Gastroesophageal sphincter (tissue), 3 donors: ENCODE results near the gene IRS2.

Source experiments
- CTCF ChIP-seq, 4 experiments: fragments of 200-600 bp in 2 of 4; fragments of 450-650 bp in 2 of 4; sonication (generic) in 1 of 4; IDR thresholded peaks; one replicate each; pipeline ENCODE4 v1.5.1; 2017 to 2019; ENCODE audit warnings: antibody characterized with exemption in 4 of 4, mild to moderate bottlenecking in 2 of 4, moderate library complexity in 2 of 4
- EP300 ChIP-seq: sonication (generic); formaldehyde crosslinking; IDR thresholded peaks from one replicate; pipeline ENCODE4 v1.6.1; 2017; ENCODE audit warnings: antibody characterized with exemption, mild to moderate bottlenecking
- POLR2A ChIP-seq, 2 donors: fragments of 450-650 bp; IDR thresholded peaks; one replicate each; pipeline ENCODE4 v1.6.1; 2017; ENCODE audit warnings: antibody characterized with exemption in 2 of 2, mild to moderate bottlenecking in 2 of 2, moderate library complexity in 1 of 2
- POLR2AphosphoS5 ChIP-seq: sonication (generic); formaldehyde crosslinking; IDR thresholded peaks from one replicate; pipeline ENCODE4 v1.6.1; 2017; ENCODE audit warnings: antibody characterized with exemption

DNA sequence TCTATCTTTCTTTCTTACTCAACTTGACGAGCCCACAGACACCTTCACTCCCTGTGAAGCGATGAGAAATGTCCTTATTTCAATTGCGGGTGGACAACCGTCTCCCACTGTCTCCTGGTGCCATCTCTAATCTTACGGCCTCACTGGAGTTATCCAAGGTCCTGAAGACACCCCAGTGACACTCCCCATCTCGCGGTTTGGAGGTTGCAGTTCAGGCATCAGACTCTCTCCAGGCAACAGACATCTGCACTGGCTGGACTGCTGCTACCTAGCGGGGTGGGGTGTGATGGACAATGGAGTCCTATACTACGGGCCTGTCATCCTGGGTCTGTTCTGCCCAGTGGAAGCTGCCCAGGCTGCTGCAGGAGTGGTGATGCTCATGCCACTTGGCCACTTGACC lies 18.3 kb upstream of the IRS2 start:
- TF ChIP-seq CTCF (IDR thresholded peaks at IDR 0.05) (no peak), POLR2A (IDR thresholded peaks at IDR 0.05) (no peak), POLR2AphosphoS5 (no peak), EP300 (no peak)
